ENCODE results near the gene TBXT.
A peak's percentile ranks its signal among the peaks of the same experiment; 100 is the strongest.
"Not testable (repeated sequence)": the region's sequence is repeated elsewhere in the genome, so short reads cannot be mapped to it uniquely, and the experiment has no call there.

The TBXT gene

DNA sequence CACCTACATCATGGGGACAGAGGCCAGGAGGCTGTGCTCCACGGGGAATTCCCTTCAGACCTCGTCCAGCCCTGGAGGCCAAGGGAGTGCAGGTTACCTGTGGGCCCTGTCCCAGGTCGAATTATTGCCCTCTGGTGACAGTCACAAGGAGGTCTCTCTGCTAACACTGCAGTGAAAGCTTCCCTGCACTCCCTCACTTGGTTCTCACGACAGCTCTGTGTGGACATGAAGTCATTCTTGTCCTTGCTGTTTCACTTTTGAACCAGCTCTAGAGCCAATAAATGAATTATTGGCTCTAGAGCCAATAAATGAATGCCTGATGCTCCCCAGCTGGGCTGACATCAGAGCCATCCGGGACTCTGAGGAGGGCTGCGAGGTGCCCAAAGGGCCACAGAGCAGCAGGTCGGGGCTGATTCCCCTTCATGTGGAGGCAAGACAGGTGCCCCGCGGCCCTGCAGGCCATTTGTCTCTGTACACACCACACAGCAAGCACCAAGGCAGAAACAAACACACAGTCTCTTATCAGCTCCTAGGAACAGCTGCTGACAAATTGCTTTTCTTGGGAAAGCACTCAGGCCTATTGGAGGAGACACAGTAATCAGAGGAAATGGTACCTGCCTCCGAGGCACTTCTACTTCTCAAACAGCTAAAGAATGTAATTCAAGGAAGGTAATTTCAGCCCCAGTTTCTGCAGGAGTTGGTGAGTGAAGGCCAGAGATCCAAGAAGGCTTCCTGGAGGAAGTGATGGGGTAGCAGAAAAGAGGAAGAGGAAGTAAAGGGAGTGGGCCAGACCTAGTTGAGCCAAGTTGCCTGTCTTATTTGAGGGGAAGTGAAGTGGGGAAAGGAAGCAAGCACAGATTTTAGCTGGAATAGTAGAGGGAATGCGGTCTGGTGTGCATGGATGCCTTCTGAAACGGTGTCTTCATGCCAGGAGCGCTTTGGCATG, 27.5 kb upstream of the TBXT start:
- Histone ChIP-seq H3K4me1 (ENCODE audit: control insufficient read depth, insufficient read depth, low read length) (no peaks in the 10 kb centered on the region), H3K36me3 (ENCODE audit: control insufficient read depth, insufficient read depth, low read length) (no peaks in the 10 kb centered on the region), H3K27ac (ENCODE audit: low read depth, low read length) (no peak overlapping the region), H3K4me3 (ENCODE audit: low read length) (no peak overlapping the region), H3K27me3 (ENCODE audit: control insufficient read depth, insufficient read depth, low read length) (no peaks in the 10 kb centered on the region), H3K9ac (ENCODE audit: low read length) (no peak overlapping the region)

DNA sequence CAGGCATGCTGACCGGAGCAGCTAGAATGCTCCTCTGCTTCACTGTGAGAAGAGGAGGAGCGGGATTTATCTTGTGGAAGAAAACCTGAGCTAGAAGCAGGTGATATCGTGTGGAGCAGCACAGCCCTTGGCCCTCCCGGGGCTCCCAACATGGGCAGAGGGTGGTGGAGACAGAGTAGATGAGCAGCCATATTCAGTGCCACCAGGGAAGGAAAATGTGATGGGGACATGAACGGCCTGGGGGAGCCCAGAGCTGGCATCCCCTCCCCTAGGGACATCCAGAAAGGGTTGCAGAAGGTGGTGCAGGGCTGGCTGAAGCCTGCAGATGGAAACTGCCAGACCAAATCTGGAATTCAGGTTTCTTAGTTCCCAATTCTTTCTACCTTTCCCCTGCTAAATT, 24.9 kb upstream of the TBXT start:
- H3K27me3 ChIP-seq (ENCODE audit: control insufficient read depth, insufficient read depth, low read length) = no peaks in the 10 kb centered on the region
- no peaks in the 10 kb centered on the region for H3K4me1 ChIP-seq (ENCODE audit: control insufficient read depth, insufficient read depth, low read length)
- no peak overlapping the region for H3K27ac ChIP-seq (ENCODE audit: low read depth, low read length)
- no peak overlapping the region for H3K9ac ChIP-seq (ENCODE audit: low read length)
- no peaks in the 10 kb centered on the region for H3K36me3 ChIP-seq (ENCODE audit: control insufficient read depth, insufficient read depth, low read length)
- H3K4me3 ChIP-seq (ENCODE audit: low read length) = no peak overlapping the region

- no peak overlapping the region for H3K27ac ChIP-seq (ENCODE audit: low read depth, low read length)
- no peaks in the 10 kb centered on the region for H3K36me3 ChIP-seq (ENCODE audit: control insufficient read depth, insufficient read depth, low read length)
- H3K4me1 ChIP-seq (ENCODE audit: control insufficient read depth, insufficient read depth, low read length) = no peaks in the 10 kb centered on the region
- H3K27me3 ChIP-seq (ENCODE audit: control insufficient read depth, insufficient read depth, low read length) = no peaks in the 10 kb centered on the region
- H3K9ac ChIP-seq (ENCODE audit: low read length) = no peak overlapping the region
- H3K4me3 ChIP-seq (ENCODE audit: low read length) = no peak overlapping the region
Observed at GRCh38 chr6:166192136-166192535, 24.5 kb upstream of the TBXT start.

DNA sequence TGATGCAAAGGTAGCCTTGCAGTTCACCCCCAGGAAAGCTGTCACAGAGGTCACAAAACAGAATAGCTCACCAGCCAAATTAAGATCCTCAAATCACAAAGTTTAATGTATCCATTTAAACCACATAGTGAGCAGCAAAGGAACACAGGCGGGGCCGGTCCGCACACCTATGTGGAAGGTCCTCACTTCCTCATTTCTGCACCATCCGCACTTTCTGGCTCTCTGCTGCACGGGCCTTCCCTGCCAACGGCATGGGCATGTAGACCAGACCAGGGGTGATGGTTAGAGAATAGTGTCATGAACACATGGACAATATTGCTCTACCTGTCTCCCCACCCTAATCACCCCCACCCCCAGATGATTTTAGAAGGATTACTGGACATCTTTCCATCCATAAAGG, 12.1 kb upstream of the TBXT start:
- H3K9ac ChIP-seq (ENCODE audit: low read length) = no peak overlapping the region
- no peak overlapping the region for H3K27ac ChIP-seq (ENCODE audit: low read depth, low read length)
- H3K4me3 ChIP-seq (ENCODE audit: low read length) = no peak overlapping the region
- no peaks in the 10 kb centered on the region for H3K27me3 ChIP-seq (ENCODE audit: control insufficient read depth, insufficient read depth, low read length)
- H3K36me3 ChIP-seq (ENCODE audit: control insufficient read depth, insufficient read depth, low read length) = no peaks in the 10 kb centered on the region
- H3K4me1 ChIP-seq (ENCODE audit: control insufficient read depth, insufficient read depth, low read length) = no peaks in the 10 kb centered on the region

DNA sequence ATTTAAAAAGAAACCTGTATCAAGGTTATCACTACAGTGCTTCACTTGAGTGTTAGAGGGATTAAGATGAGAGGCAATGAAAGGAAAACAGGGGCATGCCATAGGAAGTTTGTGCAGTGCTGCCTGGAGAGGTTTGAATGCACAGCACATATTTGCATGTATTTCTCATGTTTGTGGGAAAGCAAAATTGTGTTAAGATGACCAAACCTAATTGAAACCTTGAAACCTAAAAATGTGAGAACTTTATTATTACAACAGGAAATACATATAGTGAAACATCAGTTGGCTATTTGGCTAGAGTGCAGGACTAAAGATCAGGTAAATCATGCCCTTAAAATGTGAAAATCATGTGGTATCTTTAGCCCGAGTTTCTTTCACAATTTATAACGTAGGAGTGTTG, 8.5 kb upstream of the TBXT start:
- Histone ChIP-seq H3K27ac (ENCODE audit: low read depth, low read length) (no peak overlapping the region), H3K9ac (ENCODE audit: low read length) (no peak overlapping the region), H3K36me3 (ENCODE audit: control insufficient read depth, insufficient read depth, low read length) (no peaks in the 10 kb centered on the region), H3K27me3 (ENCODE audit: control insufficient read depth, insufficient read depth, low read length) (peaks cover 4% of the 10 kb centered on the region), H3K4me1 (ENCODE audit: control insufficient read depth, insufficient read depth, low read length) (no peaks in the 10 kb centered on the region), H3K4me3 (ENCODE audit: low read length) (no peak overlapping the region)

DNA sequence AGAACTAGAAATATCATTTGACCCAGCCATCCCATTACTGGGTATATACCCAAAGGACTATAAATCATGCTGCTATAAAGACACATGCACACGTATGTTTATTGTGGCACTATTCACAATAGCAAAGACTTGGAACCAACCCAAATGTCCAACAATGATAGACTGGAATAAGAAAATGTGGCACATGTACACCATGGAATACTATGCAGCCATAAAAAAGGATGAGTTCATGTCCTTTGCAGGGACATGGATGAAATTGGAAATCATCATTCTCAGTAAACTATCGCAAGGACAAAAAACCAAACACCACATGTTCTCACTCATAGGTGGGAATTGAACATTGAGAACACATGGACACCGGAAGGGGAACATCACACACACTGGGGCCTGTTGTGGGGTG, 7.4 kb upstream of the TBXT start:
- H3K27me3 ChIP-seq (ENCODE audit: control insufficient read depth, insufficient read depth, low read length); H3K4me3 ChIP-seq (ENCODE audit: low read length); H3K9ac ChIP-seq (ENCODE audit: low read length); H3K36me3 ChIP-seq (ENCODE audit: control insufficient read depth, insufficient read depth, low read length); H3K4me1 ChIP-seq (ENCODE audit: control insufficient read depth, insufficient read depth, low read length); H3K27ac ChIP-seq (ENCODE audit: low read depth, low read length): not testable (repeated sequence)

DNA sequence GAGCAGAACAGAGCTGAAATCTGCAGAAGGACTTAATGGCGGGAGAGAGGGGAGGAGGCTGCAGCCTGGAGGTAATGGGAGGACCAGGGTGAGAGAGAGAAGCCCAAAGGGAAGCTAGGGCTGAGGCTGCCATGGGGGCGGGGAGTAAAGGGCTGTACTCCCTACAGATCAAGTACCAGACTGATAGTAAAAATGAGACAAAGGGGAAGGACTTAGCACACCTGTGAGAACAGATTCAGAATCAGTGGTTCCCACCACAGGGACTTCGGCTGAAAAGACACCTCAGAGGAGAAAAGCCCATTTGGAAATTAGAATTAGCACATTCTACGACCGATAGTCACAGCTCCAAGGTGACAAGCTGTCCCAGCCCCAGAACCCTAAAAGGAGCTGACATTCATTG, 6.4 kb upstream of the TBXT start:
- Histone ChIP-seq H3K9ac (ENCODE audit: low read length) (no peak overlapping the region), H3K4me3 (ENCODE audit: low read length) (no peak overlapping the region), H3K4me1 (ENCODE audit: control insufficient read depth, insufficient read depth, low read length) (no peaks in the 10 kb centered on the region), H3K36me3 (ENCODE audit: control insufficient read depth, insufficient read depth, low read length) (no peaks in the 10 kb centered on the region), H3K27ac (ENCODE audit: low read depth, low read length) (no peak overlapping the region), H3K27me3 (ENCODE audit: control insufficient read depth, insufficient read depth, low read length) (peaks cover 9% of the 10 kb centered on the region)

- Histone ChIP-seq H3K4me1 (ENCODE audit: control insufficient read depth, insufficient read depth, low read length) (no peaks in the 10 kb centered on the region), H3K4me3 (ENCODE audit: low read length) (no peak overlapping the region), H3K27me3 (ENCODE audit: control insufficient read depth, insufficient read depth, low read length) (peaks cover 14% of the 10 kb centered on the region), H3K36me3 (ENCODE audit: control insufficient read depth, insufficient read depth, low read length) (no peaks in the 10 kb centered on the region), H3K9ac (ENCODE audit: low read length) (no peak overlapping the region), H3K27ac (ENCODE audit: low read depth, low read length) (no peak overlapping the region)
Observed at GRCh38 chr6:166173281-166173951, 5.8 kb upstream of the TBXT start.

GRCh38 chr6:166172546-166172945, 4.9 kb upstream of the TBXT start:
- no peak overlapping the region for H3K27ac ChIP-seq (ENCODE audit: low read depth, low read length)
- H3K4me1 ChIP-seq (ENCODE audit: control insufficient read depth, insufficient read depth, low read length) = no peaks in the 10 kb centered on the region
- no peaks in the 10 kb centered on the region for H3K36me3 ChIP-seq (ENCODE audit: control insufficient read depth, insufficient read depth, low read length)
- peaks cover 17% of the 10 kb centered on the region for H3K27me3 ChIP-seq (ENCODE audit: control insufficient read depth, insufficient read depth, low read length)
- no peak overlapping the region for H3K4me3 ChIP-seq (ENCODE audit: low read length)
- H3K9ac ChIP-seq (ENCODE audit: low read length) = no peak overlapping the region

GRCh38 chr6:166169549-166170421, 2.1 kb upstream of the TBXT start:
- Histone ChIP-seq H3K4me3 (ENCODE audit: low read length) (no peak overlapping the region), H3K27ac (ENCODE audit: low read depth, low read length) (no peak overlapping the region), H3K9ac (ENCODE audit: low read length) (no peak overlapping the region), H3K4me1 (ENCODE audit: control insufficient read depth, insufficient read depth, low read length) (no peaks in the 10 kb centered on the region), H3K36me3 (ENCODE audit: control insufficient read depth, insufficient read depth, low read length) (no peaks in the 10 kb centered on the region), H3K27me3 (ENCODE audit: control insufficient read depth, insufficient read depth, low read length) (peaks cover 39% of the 10 kb centered on the region)

DNA sequence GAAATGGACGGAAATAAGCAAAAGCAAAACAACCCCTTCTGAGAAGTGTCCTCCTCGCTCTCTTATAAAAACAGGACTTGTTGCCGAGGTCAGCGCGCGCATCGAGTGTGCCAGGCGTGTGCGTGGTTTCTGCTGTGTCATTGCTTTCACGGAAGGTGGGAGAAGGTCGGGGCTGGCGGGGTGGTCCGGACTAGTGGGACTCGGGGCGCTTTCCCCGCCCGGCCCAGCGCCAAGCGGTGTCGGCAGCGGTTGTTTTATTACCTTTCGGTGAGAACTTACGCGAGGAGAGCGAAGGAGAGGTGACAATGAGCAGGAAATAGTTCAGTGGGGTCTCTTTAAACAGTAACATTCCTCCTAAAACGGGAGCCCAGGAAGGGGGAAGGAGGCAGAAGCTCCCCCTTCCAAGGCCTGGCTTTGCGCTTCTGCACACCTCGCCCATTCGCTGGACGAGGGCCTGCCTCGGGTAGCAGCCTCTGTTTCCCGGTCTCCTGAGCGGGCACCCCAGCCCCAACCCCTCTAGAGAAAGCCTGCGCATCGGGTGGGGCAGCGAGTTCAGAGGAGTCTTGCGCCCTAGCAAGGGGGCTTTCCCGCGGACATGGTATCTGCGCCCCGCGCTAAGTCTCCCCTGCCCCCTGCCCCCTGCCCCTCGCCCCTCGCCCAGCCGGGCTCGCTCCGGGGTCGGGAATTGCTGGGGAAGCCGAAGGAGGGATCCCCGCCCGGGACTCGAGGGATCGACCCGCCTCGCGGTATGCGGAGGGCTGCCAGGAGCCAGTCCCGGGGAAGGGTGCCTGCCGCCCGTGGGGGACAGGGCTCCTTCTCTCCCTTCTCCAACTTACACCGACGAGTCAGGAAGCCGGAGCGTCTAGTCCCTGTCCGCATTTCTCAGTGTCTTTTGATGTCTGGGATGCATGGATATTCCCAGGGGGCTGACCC, 1.2 kb upstream of the TBXT start:
- Histone ChIP-seq H3K27me3 (ENCODE audit: control insufficient read depth, insufficient read depth, low read length) (peaks cover 42% of the 10 kb centered on the region), H3K4me1 (ENCODE audit: control insufficient read depth, insufficient read depth, low read length) (no peaks in the 10 kb centered on the region), H3K9ac (ENCODE audit: low read length) (no peak overlapping the region), H3K36me3 (ENCODE audit: control insufficient read depth, insufficient read depth, low read length) (no peaks in the 10 kb centered on the region), H3K4me3 (ENCODE audit: low read length) (peak overlapping the region; percentile 51), H3K27ac (ENCODE audit: low read depth, low read length) (no peak overlapping the region)

Data from rectal smooth muscle tissue (tissue), 1 donor.